ENCODE data around the gene ZSWIM4.

Gene ZSWIM4

GRCh38 chr19:13806728-13807127, 11.5 kb downstream of the ZSWIM4 start:
- no peaks in the 10 kb centered on the region for H3K27me3 ChIP-seq (ENCODE audit: control insufficient read depth, low read length)
- no peaks in the 10 kb centered on the region for H3F3A ChIP-seq (ENCODE audit: control insufficient read depth, insufficient read depth)
- peaks cover 4% of the 10 kb centered on the region; the same call in 1 of the 2 replicates for H3K36me3 ChIP-seq (ENCODE audit: control insufficient read depth, low read length)
- no peak overlapping the region for H3K27ac ChIP-seq (ENCODE audit: low read depth, low read length)
- H3K4me3 ChIP-seq (ENCODE audit: low read length), result no peak overlapping the region
- no peaks in the 10 kb centered on the region for H3K9me3 ChIP-seq (ENCODE audit: control insufficient read depth, insufficient read depth, low read length)
- H3K79me2 ChIP-seq (ENCODE audit: control insufficient read depth, low read length), result no peaks in the 10 kb centered on the region
- TF ChIP-seq EZH2phosphoT487 (IDR thresholded peaks at IDR 0.05; ENCODE audit: borderline replicate concordance, low read length), result no peak
- no peak for TF ChIP-seq CTCF (IDR thresholded peaks at IDR 0.05; ENCODE audit: low read depth, low read length, poor library complexity, severe bottlenecking)
- no peaks in the 10 kb centered on the region for H3K9me2 ChIP-seq (replicated peaks; ENCODE audit: control insufficient read depth, low read length)
- no peaks in the 10 kb centered on the region for H3K4me1 ChIP-seq (ENCODE audit: control insufficient read depth, low read length)
- no peaks in the 10 kb centered on the region for H4K20me1 ChIP-seq (ENCODE audit: control insufficient read depth, insufficient read depth, low read depth, low read length)
- no peak overlapping the region for H3K4me2 ChIP-seq (ENCODE audit: low read length)

- TF ChIP-seq CTCF (IDR thresholded peaks at IDR 0.05; ENCODE audit: low read depth, low read length, poor library complexity, severe bottlenecking) (no peak), EZH2phosphoT487 (IDR thresholded peaks at IDR 0.05; ENCODE audit: borderline replicate concordance, low read length) (no peak)
- no peaks in the 10 kb centered on the region for H3K9me3 ChIP-seq (ENCODE audit: control insufficient read depth, insufficient read depth, low read length)
- H3K4me1 ChIP-seq (ENCODE audit: control insufficient read depth, low read length), result no peaks in the 10 kb centered on the region
- H3K27me3 ChIP-seq (ENCODE audit: control insufficient read depth, low read length), result no peaks in the 10 kb centered on the region
- no peaks in the 10 kb centered on the region for H3K79me2 ChIP-seq (ENCODE audit: control insufficient read depth, low read length)
- H3F3A ChIP-seq (ENCODE audit: control insufficient read depth, insufficient read depth), result no peaks in the 10 kb centered on the region
- no peak overlapping the region for H3K4me3 ChIP-seq (ENCODE audit: low read length)
- H3K4me2 ChIP-seq (ENCODE audit: low read length), result no peak overlapping the region
- peaks cover 4% of the 10 kb centered on the region; the same call in 1 of the 2 replicates for H3K36me3 ChIP-seq (ENCODE audit: control insufficient read depth, low read length)
- no peaks in the 10 kb centered on the region for H3K9me2 ChIP-seq (replicated peaks; ENCODE audit: control insufficient read depth, low read length)
- H3K27ac ChIP-seq (ENCODE audit: low read depth, low read length), result no peak overlapping the region
- H4K20me1 ChIP-seq (ENCODE audit: control insufficient read depth, insufficient read depth, low read depth, low read length), result no peaks in the 10 kb centered on the region
These were observed 12.3 kb downstream of the ZSWIM4 start for GRCh38 chr19:13807421-13808021.

- no peaks in the 10 kb centered on the region for H4K20me1 ChIP-seq (ENCODE audit: control insufficient read depth, insufficient read depth, low read depth, low read length)
- no peak overlapping the region for H3K27ac ChIP-seq (ENCODE audit: low read depth, low read length)
- TF ChIP-seq EZH2phosphoT487 (IDR thresholded peaks at IDR 0.05; ENCODE audit: borderline replicate concordance, low read length) (no peak), CTCF (IDR thresholded peaks at IDR 0.05; ENCODE audit: low read depth, low read length, poor library complexity, severe bottlenecking) (no peak)
- H3F3A ChIP-seq (ENCODE audit: control insufficient read depth, insufficient read depth), result no peaks in the 10 kb centered on the region
- H3K27me3 ChIP-seq (ENCODE audit: control insufficient read depth, low read length), result no peaks in the 10 kb centered on the region
- no peak overlapping the region for H3K4me3 ChIP-seq (ENCODE audit: low read length)
- H3K4me1 ChIP-seq (ENCODE audit: control insufficient read depth, low read length), result no peaks in the 10 kb centered on the region
- no peaks in the 10 kb centered on the region for H3K79me2 ChIP-seq (ENCODE audit: control insufficient read depth, low read length)
- peaks cover 4% of the 10 kb centered on the region; the same call in 1 of the 2 replicates for H3K36me3 ChIP-seq (ENCODE audit: control insufficient read depth, low read length)
- no peak overlapping the region for H3K4me2 ChIP-seq (ENCODE audit: low read length)
- H3K9me2 ChIP-seq (replicated peaks; ENCODE audit: control insufficient read depth, low read length), result no peaks in the 10 kb centered on the region
- H3K9me3 ChIP-seq (ENCODE audit: control insufficient read depth, insufficient read depth, low read length), result no peaks in the 10 kb centered on the region
These were observed 13.6 kb downstream of the ZSWIM4 start for GRCh38 chr19:13808856-13809255.
